Glutamatergic neuron (in vitro differentiated cells): ENCODE measurements around the gene LIPA. TPM values are rescaled to one million over a fixed set of nuclear protein-coding genes. Genes with fewer than 3 reads are reported as not detected.

Source experiments
- DNase-seq: peaks from one replicate; pipeline ENCODE4 v3.0.0; 2022
- H3K27ac Mint-ChIP-seq: one replicate; pipeline ENCODE4 v1.8.0; 2020; ENCODE audit warnings: mild to moderate bottlenecking, mixed read lengths, inconsistent platforms; ENCODE audit not compliant: unreplicated experiment
- H3K27me3 Mint-ChIP-seq: one replicate; pipeline ENCODE4 v1.8.0; 2020; ENCODE audit warnings: mild to moderate bottlenecking, moderate library complexity, mixed read lengths, inconsistent platforms; ENCODE audit not compliant: unreplicated experiment
- H3K36me3 Mint-ChIP-seq: one replicate; pipeline ENCODE4 v1.8.0; 2020; ENCODE audit warnings: mild to moderate bottlenecking, mixed read lengths, inconsistent platforms; ENCODE audit not compliant: unreplicated experiment
- H3K4me1 Mint-ChIP-seq: one replicate; pipeline ENCODE4 v1.8.0; 2020; ENCODE audit warnings: mild to moderate bottlenecking, low read depth, mixed read lengths, inconsistent platforms; ENCODE audit not compliant: unreplicated experiment
- H3K4me3 Mint-ChIP-seq: one replicate; pipeline ENCODE4 v1.8.0; 2020; ENCODE audit warnings: mild to moderate bottlenecking, mixed read lengths, inconsistent platforms; ENCODE audit not compliant: unreplicated experiment
- H3K9me3 Mint-ChIP-seq: one replicate; pipeline ENCODE4 v1.8.0; 2020; ENCODE audit warnings: mild to moderate bottlenecking, moderate library complexity, mixed read lengths, inconsistent platforms; ENCODE audit not compliant: unreplicated experiment
- CTCF ChIP-seq: fragments of 200-600 bp; sonication (generic); IDR thresholded peaks from one replicate; pipeline ENCODE4 v1.5.0; 2021; ENCODE audit not compliant: partially characterized antibody, unreplicated experiment
- total RNA-seq: library from RNA; stranded (reverse); fragmentation: NEBNext Ultra II Directional; extraction: Animal tissue kit (Norgen Biotek cat#: 25700); gene quantifications from one replicate; pipeline ENCODE4 v1.2.1, GENCODE V29; 2021; ENCODE audit not compliant: unreplicated experiment

Gene LIPA
- total RNA-seq, 1 donor from 2014 or later, result 22.0 TPM

- TF ChIP-seq CTCF, result no peak
- Mint-ChIP-seq H3K9me3 (peaks cover 4% of the 10 kb centered on the region), H3K4me3 (no peak overlapping the region), H3K27ac (no peak overlapping the region), H3K4me1 (peaks cover 3% of the 10 kb centered on the region), H3K27me3 (no peaks in the 10 kb centered on the region), H3K36me3 (no peaks in the 10 kb centered on the region)
- DNase-seq, result no peak
Observed at GRCh38 chr10:89283025-89283935, 31.7 kb upstream of the LIPA start.

DNA sequence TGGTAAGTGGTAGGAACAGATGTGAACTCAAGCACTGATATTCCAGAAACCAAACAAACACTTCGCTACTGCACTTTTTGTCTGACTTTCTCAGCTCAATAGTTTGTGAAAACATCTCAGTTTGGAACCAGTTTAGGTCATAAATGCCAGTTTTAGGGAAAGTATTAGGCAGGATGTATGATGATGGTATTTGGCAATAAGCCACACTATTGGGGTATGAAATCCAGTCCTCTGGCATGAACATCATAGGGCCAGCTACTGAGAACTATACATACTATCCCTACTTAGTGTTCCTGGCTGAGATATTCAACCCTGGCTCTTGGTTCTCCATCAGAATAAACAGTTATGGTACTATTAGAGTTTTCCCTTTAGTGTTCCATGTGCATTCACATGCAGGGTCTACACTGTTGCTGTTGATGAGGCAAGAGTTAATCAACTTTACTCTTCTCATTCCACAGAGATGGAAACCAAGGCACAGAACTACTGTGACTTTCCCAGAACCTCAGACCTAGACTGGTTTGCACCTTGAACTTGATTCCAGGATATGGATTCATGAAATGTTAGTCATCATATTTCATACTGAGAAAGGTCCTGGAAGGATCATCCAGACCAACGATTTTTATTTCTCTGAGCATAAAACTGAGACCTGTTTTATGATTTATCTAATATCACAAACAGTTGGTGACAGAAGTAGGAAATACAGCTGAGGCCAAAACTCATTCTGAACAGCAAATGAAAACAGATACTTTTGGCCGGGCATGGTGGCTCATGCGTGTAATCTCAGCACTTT, 30.2 kb upstream of the LIPA start:
- H3K9me3 Mint-ChIP-seq, result peaks cover 4% of the 10 kb centered on the region
- no peaks in the 10 kb centered on the region for H3K36me3 Mint-ChIP-seq
- H3K4me1 Mint-ChIP-seq, result peaks cover 5% of the 10 kb centered on the region
- H3K4me3 Mint-ChIP-seq, result no peak overlapping the region
- no peaks in the 10 kb centered on the region for H3K27me3 Mint-ChIP-seq
- no peak for TF ChIP-seq CTCF
- no peak for DNase-seq
- H3K27ac Mint-ChIP-seq, result no peak overlapping the region

GRCh38 chr10:89280508-89280907, 28.9 kb upstream of the LIPA start:
- no peaks in the 10 kb centered on the region for H3K36me3 Mint-ChIP-seq
- peaks cover 2% of the 10 kb centered on the region for H3K9me3 Mint-ChIP-seq
- H3K27ac Mint-ChIP-seq, result no peak overlapping the region
- no peaks in the 10 kb centered on the region for H3K27me3 Mint-ChIP-seq
- no peak for TF ChIP-seq CTCF
- DNase-seq, result no peak
- peaks cover 5% of the 10 kb centered on the region for H3K4me1 Mint-ChIP-seq
- no peak overlapping the region for H3K4me3 Mint-ChIP-seq

DNA sequence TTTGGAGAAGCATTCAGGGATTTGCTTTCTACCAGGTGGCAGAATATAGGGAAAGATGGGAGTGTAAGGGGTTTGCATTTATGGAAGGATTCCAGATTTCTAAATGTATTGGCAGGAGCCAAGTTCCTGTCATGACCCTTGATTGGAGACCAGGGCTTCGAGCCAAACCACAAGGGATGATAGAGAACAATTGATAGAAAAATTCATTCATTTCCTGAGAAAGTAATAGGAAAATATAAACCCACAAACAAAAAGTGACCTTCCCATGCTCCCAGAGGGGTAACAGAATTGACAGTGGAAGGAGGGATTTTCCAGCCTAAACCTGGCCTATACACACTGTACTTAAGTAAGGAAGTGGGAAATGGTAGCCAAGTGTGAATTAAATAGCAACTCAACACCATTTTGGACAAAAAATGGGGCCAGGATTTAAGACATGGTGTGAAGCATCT, 27.9 kb upstream of the LIPA start:
- no peak overlapping the region for H3K27ac Mint-ChIP-seq
- peaks cover 5% of the 10 kb centered on the region for H3K4me1 Mint-ChIP-seq

More for the DNA sequence above, 27.9 kb upstream of the LIPA start:
- DNase-seq, result no peak
- H3K36me3 Mint-ChIP-seq, result no peaks in the 10 kb centered on the region
- TF ChIP-seq CTCF, result no peak
- H3K27me3 Mint-ChIP-seq, result no peaks in the 10 kb centered on the region
- H3K4me3 Mint-ChIP-seq, result no peak overlapping the region
- no peaks in the 10 kb centered on the region for H3K9me3 Mint-ChIP-seq
